G401 (cell line): ENCODE data around the gene SACS. TPM values are rescaled to one million over a fixed set of nuclear protein-coding genes. Genes with fewer than 3 reads are reported as not detected.

Source experiments
- DNase-seq: peaks from one replicate; pipeline ENCODE4 v3.0.0-alpha.2; 2015; ENCODE audit warnings: low spot score
- in situ Hi-C: cut with HindIII; loops from 2 replicates; pipeline ENCODE4 v1.10.0; 2016; ENCODE audit warnings: low sequenced_read_pairs, mixed read lengths
- total RNA-seq: library from RNA; depleted of rRNA; stranded (reverse); fragments of >200 nt; shearing (Covaris generic); gene quantifications from 2 replicates; pipeline ENCODE4 v1.2.3, GENCODE V29; 2014

The SACS gene
- total RNA-seq, 1 experiment from 2014 or later = 12.7 TPM

DNA sequence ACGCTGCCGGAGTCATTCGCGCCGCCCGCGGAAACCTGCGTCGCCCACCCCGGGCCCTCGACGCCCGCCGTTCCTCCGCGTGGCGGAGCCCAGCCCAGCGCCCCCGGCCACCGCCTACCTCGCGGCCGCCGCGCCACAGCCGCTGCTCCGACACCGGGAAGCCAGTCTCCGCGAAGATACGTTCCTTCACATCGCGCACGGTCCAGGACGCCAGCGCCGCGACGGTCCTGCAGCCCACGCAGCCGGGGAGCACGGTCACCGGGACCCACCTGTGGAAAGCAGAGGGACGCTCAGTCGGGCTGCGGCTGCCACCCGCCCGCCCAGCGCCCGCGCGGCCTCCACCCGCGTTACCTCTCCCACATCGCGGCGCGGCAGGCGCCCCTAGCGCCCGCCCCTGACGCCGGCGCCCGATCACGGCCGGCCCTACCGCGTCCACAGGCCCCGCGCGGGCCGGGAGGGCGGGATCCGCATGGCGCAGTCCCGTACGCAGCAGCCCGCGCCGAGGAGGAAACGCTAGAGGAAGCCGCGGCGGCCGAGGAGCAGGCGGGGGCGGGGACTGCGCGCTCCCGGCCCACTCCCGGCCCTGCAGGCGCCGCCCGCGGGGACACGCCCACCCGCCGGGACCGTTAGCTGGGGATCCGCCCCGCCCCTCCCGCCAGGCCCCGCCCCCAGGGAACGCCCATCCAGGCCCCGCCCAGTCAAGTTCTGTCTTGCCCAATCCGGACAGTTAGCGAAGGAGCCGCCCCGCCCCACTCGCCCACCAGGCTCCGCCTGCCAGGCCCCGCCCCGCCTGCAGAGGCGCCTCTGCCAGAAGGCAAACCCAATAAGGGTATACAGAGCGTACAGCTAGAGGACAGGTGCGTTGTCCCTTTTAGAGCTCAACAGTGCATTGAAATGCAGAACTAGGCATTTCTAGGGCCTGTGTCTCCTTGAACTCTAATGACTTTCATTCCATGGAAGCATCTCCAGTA lies 58.2 kb downstream of the SACS start:
- peak; percentile 96 for DNase-seq
- in situ Hi-C loops = no loop called here

DNA sequence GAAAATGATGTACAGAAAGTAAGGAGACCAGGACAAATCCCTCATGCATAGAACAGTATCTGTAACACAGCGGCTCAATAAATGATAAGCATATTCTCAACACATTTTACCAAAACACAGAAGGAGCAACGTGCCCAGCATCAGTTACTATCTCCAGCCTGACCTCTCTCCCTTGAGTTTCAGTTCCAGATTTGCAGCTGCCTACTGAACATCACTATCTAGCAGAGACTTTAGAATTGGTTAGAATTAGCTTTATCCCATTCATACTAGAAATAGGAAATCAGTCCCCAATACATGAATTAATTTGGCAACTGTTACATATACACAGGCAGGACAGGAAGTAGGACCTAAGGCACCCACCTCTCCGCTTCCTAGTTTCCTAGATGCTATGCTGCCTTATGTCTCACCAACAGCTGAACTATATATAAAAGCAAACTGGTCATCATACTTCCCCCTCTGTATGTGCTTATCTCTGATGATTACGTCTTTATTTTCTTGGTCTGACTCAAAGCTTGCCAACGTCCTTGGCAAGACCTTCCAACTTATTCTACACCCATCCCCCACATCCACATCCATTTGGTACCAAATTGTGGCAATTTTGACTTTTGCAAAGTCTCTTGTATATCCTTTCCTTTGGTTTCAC lies 61.1 kb downstream of the SACS start:
- in situ Hi-C loops = no loop called here

DNA sequence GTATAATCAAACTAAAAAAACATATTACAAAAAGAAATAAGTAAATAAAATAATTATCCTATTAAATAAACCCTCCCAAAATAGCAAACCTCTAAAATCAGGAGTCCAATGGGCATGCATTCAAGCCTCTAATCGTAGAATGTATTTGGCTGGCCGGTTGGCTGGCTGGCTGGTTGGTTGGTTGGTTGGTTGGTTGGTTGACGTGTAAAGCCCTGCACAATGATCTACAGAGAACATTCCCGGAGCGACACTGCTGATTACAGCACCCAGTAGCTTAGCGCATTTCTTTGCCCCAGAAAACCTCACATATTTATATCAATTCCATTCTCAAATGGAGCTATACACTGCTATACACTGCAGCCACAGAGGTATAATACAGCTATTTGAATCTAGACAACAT lies 65.6 kb downstream of the SACS start:
- in situ Hi-C loops = no loop called here
- no peak for DNase-seq

More for the DNA sequence above, 61.1 kb downstream of the SACS start:
- no peak for DNase-seq

DNA sequence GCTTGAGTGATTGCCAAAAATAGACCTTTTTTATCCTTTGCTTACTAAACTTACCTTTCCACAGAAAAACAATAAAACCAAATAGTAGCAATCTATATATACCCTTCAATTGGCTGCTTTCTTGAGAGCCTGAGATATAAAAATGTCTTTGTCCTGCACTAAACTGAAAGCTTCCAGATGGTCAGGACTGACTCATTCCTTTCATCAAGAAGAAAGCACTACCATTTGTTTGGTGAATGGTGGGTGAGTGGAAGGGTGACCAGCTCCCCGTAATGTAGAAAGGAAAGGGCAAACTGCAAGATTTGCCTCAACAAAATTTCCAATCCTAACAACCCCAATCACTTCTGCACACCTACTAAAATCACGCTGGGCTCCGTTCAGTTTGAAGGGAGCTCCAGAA lies 67.8 kb downstream of the SACS start:
- no peak for DNase-seq
- in situ Hi-C loops = no loop called here

DNA sequence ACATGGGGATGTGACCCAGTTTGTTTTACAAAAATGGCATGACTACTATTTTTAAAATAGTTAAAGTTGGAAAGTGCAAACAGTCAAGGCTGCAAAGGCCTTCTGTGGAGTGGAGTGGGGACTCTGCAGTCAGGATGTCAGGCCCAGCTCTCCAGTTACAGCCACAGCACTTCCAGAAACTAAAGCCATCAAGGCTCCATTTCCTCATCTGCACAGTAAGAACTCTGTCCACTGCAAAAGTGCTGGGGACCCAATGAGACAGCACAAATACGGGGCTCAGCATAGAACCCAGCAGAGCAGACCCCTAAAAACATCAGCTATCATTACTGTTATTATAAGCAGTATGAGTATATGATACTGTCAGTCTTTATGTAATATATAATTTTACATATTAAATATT lies 73.6 kb downstream of the SACS start:
- in situ Hi-C loops = no loop called here
- no peak for DNase-seq

DNA sequence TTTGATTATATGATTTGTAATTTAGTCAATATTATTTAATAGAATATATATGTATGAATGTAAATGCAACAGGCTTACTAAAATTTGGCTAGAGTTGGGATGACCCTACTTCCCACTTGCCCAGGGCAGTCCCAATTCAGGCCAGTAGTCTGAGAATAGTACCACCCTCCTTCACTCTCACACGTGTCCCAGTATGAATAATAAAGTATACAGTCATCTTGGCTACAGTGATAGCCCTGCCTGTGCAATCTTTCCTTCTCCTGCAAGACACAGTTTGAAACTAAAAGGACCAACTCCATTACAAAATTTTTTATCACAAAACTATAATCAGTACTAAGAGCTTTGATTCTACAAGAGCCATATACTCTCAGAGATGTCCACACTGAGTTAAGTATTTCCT lies 76.2 kb downstream of the SACS start:
- in situ Hi-C loops = no loop called here
- DNase-seq = no peak

DNA sequence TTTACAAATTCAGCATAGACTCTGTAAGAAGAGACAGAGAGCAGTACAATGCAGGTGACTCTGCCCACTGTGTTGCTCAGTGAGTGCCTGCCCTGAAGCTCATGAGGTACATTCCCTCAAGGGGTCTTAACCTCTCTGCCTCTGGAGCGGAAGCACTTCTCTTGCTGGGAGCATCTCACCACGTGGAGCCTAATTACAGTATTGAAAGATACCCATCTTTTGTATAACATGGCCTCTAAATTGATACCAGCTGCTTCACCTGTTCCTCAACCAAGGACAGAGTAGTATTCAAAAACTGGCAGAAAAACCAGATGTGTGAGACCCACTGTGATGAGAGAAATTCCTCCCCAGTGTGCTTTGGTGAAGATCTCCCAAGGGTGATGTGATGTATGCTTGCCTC lies 77.1 kb downstream of the SACS start:
- in situ Hi-C loops = no loop called here
- DNase-seq = no peak

DNA sequence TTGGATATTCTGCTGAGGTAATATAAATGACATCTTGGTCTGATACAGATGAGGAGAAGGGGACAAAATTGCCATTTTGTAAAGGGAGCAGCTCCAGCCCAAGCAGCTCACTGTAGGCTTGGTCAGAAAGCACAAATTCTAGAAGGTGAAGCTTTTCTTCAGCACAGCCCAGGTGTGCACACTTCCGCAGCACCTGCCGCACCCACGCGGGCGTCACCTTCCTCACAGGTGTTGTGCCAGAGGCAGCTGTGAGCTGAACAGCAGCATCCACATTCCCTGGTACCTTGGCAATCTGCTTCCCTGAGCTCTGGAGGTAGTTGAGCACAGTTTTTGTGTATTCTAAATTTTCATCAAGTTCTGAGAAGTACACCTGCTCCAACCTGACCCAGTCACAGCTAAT lies 79.0 kb downstream of the SACS start:
- in situ Hi-C loops = no loop called here
- no peak for DNase-seq

DNA sequence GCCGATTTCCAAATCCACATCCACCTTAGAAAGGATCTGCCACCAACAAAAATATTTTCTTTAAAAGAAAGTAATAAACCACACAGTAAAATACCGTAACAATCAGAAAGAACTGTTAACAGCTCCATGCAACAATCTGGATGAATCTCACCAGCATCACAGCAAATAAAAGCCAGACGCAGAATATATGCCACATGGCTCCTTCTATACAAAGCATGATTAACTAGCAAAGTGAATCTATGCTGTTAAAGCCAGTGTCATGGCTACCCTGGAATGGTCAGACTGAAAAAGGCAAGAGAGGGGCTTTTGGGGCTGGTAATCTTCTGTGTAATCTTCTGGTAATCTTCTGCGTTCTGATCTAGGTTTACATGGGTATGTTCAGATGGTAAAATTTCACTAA lies 81.3 kb downstream of the SACS start:
- in situ Hi-C loops = no loop called here
- DNase-seq = no peak

DNA sequence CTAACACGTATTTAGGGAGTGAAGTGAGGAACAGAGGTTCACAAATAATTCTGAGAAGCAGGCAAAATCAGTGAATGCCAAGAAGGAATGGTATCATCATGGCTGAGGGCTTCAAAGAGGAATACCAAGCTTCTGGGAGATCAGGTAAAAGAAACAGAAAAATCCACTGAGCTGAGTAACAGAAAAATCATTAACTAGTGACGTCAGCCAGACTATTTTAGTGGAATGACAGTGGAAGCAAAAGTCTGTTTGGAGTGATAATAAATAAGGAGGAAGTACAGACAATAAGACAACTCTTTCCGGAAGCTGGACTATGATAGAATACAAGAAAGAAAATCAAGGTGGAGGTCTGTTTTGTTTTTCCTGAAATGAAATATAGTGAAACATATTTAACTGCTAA lies 83.5 kb downstream of the SACS start:
- in situ Hi-C loops = no loop called here
- DNase-seq = no peak

DNA sequence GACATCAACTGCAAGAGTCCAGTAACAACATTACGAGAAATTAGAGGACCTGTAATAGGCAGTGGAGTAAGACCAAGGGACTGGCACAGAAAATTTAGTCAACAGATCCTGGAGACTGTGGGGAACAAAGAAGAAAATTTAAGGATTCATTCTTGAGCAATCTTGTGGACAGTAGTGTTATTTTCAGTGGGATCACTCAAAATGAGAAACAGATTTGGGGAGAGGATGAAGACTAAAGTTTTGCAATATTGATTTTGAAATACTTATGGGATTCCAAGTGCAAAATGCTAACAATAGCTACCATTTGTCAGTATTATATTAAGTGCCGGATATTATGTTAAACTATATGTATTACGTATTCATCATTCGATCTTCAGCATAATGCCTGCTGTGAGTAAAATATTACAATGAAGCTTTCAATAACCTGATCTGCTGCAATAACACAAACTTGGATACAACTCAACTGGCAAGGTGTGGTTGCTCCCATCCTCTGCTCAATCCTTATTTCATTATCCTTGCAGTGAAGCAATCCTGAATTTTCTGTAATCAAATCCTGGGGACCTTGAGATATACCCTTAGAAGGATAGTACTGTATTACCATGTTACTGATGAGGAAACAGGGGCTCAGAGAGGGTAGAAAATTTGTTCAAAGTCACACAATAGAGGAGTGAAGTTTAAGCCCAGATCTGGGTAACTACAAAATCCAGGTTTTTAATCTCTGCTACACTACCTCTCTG lies 84.2 kb downstream of the SACS start:
- in situ Hi-C loops = no loop called here
- no peak for DNase-seq

DNA sequence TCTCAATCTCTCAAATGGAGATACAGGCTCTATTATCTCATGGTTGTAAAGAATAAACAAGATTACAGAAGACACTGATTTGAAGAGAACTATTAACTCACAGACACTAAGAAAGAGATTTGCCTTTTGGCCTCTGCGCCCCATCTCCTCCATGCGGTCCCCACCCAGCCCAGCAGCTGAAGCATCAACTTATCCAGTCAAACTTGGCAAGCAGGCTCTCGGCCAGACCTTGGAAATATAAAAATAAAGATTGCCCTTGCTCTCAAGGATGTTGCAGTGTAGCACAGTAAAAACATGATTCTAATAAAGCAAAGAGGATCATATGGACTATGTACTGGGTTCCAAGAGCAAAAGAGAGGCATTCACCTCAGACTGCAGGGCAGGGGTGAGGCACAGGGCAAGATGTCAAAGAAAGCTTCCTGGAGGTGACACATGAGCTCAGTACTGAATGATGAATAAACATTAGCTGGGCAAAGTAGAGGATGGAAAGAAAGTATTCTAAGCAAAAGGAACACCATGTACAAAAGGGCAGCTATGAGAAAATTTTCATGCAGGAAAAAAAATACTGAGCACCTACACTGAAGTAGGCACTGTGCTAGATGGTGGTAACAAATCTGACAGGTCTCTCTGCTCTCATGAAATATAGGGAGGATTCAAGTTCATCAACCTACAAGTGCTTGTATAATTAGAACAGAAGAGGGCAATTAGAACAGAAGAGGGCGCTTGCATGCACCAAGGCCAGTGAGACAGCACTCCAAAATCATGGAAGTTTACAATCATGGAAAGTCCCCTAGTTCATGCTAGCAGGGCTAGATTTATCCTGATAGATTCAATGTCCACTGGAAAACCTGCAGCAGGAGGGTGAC lies 85.0 kb downstream of the SACS start:
- no peak for DNase-seq

DNA sequence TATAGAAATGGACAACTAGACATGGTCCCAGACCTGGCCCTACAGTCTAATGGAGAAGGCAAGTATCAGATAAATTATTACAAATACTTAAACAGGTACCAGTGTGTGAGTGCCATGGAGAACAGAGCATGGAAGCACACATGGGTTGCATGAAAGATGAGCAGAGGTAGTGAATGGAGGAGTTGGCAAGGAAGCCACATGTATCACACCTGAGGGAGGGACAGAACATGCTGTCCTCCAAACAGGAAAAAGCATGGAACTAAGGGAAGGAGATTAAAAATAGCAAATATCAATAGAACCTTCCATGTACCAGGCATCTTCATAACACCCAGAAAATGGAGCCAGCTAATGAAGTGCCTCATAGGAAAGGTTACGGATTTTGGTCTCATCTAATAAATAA lies 85.9 kb downstream of the SACS start:
- DNase-seq = no peak
- in situ Hi-C loops = no loop called here

More for the DNA sequence above, 85.0 kb downstream of the SACS start:
- in situ Hi-C loops = no loop called here

DNA sequence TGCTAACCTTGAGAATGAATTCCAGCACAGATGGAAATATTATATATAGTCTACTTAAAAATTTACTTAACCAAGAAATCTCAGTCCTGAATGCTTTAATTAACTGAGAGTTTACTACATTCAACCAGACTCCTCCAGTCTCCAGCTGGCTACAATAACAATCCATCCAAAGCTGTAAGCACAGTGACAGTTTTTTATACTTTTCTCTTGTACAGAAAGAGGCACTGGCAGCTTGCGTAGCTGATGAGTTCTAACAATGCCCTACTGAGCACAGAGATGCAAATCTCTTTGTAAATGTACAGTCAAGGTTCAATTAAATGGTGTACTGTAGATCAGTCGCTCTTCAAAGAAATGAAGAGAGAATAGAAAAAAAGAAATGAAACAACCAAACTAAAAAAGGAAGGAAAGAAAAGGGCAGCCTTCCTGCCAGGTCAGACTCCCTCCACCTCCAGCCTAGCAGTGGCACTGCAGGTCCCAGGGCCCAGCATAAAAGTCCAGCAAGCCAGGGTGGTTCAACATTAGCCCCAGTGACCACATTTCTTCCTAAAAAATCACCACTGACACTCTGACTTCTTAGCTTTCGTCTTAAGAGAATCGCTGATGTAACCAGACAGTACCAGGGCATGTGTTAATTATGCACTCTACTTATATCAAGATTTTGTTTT lies 88.4 kb downstream of the SACS start:
- in situ Hi-C loops = no loop called here
- no peak for DNase-seq

DNA sequence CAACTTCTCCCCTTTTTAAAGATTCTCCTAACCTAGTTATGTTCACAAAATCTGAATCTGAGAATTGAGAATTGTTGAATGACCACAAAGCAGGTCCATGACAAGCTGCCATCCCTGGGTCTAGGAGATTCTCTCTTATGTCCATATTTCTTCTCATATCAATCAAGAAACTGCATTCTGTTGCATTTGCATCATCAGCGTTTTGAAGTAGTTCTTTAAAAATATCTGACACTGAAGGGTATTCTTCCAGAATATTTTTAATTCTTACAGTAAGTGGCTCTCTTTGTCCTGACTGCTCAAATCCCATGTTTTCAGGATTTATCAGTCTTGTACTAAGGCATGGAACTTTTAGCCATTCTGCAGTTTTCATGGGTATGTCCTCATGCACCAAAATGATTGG lies 94.3 kb downstream of the SACS start:
- DNase-seq = no peak
- in situ Hi-C loops = no loop called here

DNA sequence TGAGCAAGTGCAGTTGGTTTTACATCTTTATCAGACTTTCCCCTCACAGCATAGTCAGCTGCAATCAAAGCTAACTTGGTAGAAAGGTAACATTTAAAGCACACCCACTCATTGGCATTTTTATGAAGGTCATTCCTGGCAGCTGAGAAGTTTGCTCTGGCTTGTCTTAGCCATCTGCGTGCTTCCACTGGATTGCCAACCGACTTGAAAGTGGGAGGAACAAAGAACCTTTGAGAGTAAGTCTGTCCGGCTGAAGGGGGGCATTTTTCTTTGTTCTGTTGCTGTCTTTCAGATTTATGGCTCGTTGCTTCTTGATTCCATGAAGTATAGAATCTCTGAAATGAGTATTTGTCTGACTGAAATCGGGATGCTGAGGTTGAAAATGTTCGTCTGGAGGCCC lies 103.1 kb downstream of the SACS start:
- in situ Hi-C loops = no loop called here
- DNase-seq = no peak

DNA sequence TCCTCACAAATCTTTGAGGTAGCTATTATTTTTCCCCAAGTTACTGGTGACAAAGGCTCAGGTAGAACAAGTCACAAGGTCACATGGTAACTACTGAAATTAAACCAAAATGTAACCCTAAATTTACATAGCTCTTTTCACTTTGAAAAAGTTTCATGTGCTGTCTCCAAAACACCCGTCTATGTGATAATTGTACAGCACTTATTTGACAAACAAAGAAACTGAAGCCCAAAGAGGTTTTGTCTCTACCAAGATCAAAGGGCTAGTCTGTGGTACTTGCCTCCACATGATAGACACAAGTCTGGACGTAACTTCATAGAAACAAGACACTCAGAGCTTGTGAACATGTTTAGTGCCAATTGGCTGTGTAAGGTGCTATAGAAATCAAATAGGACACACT lies 108.3 kb downstream of the SACS start:
- DNase-seq = no peak
- in situ Hi-C loops = no loop called here

DNA sequence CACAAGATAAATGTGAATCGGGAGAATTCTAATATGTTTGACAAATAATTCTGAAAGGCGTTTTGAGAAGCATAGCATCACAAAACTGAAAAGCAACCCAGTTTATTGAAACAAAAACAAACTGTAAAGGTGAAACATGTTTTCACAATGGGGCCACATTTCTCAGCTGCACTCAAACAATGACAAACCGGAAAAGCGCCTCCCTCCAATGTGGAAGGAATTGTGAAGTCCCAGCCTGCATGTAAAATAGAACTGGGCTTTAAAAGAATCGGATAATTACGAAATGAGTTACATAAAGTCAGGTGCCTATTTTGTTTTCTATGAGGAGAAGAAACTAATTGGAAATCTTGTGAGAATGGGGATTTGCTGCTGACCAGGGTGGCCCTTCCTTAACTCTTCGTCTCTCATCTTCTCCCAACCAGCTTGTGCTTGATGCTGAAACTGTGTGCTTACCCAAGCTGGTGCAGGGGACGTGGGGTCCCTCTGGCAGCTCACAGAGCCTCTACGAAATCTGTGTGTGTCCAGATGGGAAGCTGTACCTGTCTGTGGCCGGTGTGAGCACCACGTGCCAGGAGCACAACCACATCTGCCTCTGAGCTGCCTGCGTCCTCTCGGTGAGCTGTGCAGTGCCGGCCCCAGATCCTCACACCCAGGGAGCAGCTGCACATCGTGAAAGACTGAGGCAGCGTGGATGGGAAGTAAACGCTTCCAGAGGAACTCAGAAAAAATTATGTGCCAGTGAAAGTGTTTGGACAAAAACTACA lies 109.4 kb downstream of the SACS start:
- in situ Hi-C loops = no loop called here

More for the DNA sequence above, 109.4 kb downstream of the SACS start:
- DNase-seq = no peak
